Transverse colon (tissue), 4 donors: ENCODE results near the gene NRCAM. TPM values are rescaled to one million over a fixed set of nuclear protein-coding genes. Genes with fewer than 3 reads are reported as not detected.

Experiments used
- DNase-seq: peaks from one replicate; pipeline ENCODE4 v3.0.0-alpha.2; 2019
- H3K27ac ChIP-seq, 4 donors: fragments of 200-600 bp; sonication (generic); 2 replicates each; pipeline ENCODE4 v1.5.1; 2016 to 2018; ENCODE audit warnings: inconsistent platforms in 4 of 4
- H3K27me3 ChIP-seq: fragments of 200-600 bp; sonication (generic); 2 replicates; pipeline ENCODE4 v1.5.1; 2017; ENCODE audit warnings: inconsistent platforms
- H3K36me3 ChIP-seq, 4 donors: fragments of 200-600 bp; sonication (generic); 2 replicates each; pipeline ENCODE4 v1.5.1; 2017 to 2019; ENCODE audit warnings: inconsistent platforms in 4 of 4
- H3K4me1 ChIP-seq, 4 donors: fragments of 200-600 bp; sonication (generic); 2 replicates each; pipeline ENCODE4 v1.5.1; 2017 to 2020; ENCODE audit warnings: inconsistent platforms in 4 of 4
- H3K4me3 ChIP-seq, 4 donors: fragments of 200-600 bp; sonication (generic); 1 replicate in 1 of 4; 2 replicates in 3 of 4; pipeline versions ENCODE4 v1.5.1 to v1.6.1; 2017 to 2019; ENCODE audit warnings: inconsistent platforms in 4 of 4
- H3K9me3 ChIP-seq, 2 donors: fragments of 200-600 bp; sonication (generic); 2 replicates each; pipeline ENCODE4 v1.5.1; 2017 to 2019; ENCODE audit warnings: inconsistent platforms in 2 of 2
- EP300 ChIP-seq: sonication (generic); formaldehyde crosslinking; IDR thresholded peaks from one replicate; pipeline ENCODE4 v1.6.1; 2017; ENCODE audit warnings: antibody characterized with exemption, low read depth
- POLR2A ChIP-seq: fragments of 450-650 bp; IDR thresholded peaks from one replicate; pipeline ENCODE4 v1.6.1; 2016; ENCODE audit warnings: antibody characterized with exemption, mild to moderate bottlenecking, moderate library complexity
- POLR2AphosphoS5 ChIP-seq, 3 donors: sonication (generic); formaldehyde crosslinking; IDR thresholded peaks; one replicate each; pipeline ENCODE4 v1.6.1; 2016; ENCODE audit warnings: antibody characterized with exemption in 3 of 3
- WGBS, 2 donors: methylation state at CpG; one replicate each; pipeline ENCODE4 v1.1.5; 2018; ENCODE audit warnings: low coverage in 1 of 2; 5-methylcytosine and 5-hydroxymethylcytosine counted together
- in situ Hi-C, 4 donors: fragments of 200-750 bp; cut with MboI; loops; one replicate each; pipeline versions ENCODE4 v1.15.0 to v1.15.1; 2017; ENCODE audit warnings: low sequenced_read_pairs in 3 of 4, low pct_ligation_motif_present in 1 of 4, low pct_unique_long_range_greater_than_20kb in 1 of 4
- intact Hi-C: fragments of 100-400 bp; cut with DNase I; formaldehyde crosslinking; loops from one replicate; pipeline ENCODE4 v1.15.1; 2023; ENCODE audit warnings: low total_unique reads
- total RNA-seq, 4 donors: library from RNA; depleted of rRNA; stranded (reverse); fragments of >200 nt; gene quantifications; one replicate each; pipeline ENCODE4 v1.1.0, GENCODE V29; 2016
- TF ChIP-seq, protein P1 (sequence below), 5 experiments: fragments of 200-600 bp in 3 of 5; fragments of 450-650 bp in 2 of 5; sonication (generic) in 3 of 5; IDR thresholded peaks; 1 replicate in 2 of 5; 2 replicates in 3 of 5; pipeline ENCODE4 v1.5.1; 2016 to 2017; ENCODE audit warnings: antibody characterized with exemption in 5 of 5, inconsistent platforms in 3 of 5, mild to moderate bottlenecking in 2 of 5, moderate library complexity in 1 of 5

Gene NRCAM
- total RNA-seq, 4 donors from 2014 or later = 0.60 to 2.5 (median 1.8) TPM

DNA sequence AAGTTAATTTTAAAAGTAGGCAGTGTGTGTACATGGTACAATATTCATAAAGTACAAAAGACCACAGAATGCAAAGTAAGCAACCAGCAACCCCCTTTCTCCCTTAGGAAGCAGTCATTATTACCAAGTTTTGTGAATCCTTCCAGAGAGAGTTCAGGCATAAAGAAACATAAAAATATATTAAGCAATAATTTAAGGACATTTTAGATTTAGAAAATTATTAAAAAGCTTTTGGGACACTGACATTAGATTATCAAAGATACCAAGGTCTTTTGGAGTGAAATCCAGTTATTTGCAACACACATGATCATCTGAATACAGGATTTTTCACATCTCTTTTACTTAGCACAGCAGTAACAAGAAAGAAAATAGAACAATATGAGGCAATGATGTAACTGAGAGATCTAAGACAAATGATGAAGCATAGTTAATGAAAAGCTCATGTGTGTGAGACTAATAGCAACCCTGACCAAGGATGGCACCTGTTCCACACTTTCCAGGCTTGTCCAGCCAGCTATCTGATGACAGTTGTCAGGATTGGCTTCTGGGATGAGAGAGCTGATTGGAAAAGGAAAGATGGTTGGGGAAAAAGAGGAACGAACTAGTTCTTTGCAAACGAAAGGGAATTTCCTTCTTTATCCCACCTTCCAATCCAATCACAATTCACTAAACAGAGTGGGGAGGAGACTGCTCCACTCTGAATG is 210.6 kb downstream of the NRCAM start:
- no peaks in the 10 kb centered on the region for H3K9me3 ChIP-seq
- H3K27ac ChIP-seq = no peak overlapping the region
- intact Hi-C loops = no loop called here
- DNase-seq = no peak
- in situ Hi-C loops = no loop called here
- no peaks in the 10 kb centered on the region for H3K27me3 ChIP-seq
- WGBS, 2 donors = 64 to 82% methylated on average over 2 of the region's 2 CpGs
- H3K4me3 ChIP-seq = no peak overlapping the region
- H3K36me3 ChIP-seq = no peaks in the 10 kb centered on the region
- no peaks in the 10 kb centered on the region for H3K4me1 ChIP-seq
- TF ChIP-seq, protein P1, sequence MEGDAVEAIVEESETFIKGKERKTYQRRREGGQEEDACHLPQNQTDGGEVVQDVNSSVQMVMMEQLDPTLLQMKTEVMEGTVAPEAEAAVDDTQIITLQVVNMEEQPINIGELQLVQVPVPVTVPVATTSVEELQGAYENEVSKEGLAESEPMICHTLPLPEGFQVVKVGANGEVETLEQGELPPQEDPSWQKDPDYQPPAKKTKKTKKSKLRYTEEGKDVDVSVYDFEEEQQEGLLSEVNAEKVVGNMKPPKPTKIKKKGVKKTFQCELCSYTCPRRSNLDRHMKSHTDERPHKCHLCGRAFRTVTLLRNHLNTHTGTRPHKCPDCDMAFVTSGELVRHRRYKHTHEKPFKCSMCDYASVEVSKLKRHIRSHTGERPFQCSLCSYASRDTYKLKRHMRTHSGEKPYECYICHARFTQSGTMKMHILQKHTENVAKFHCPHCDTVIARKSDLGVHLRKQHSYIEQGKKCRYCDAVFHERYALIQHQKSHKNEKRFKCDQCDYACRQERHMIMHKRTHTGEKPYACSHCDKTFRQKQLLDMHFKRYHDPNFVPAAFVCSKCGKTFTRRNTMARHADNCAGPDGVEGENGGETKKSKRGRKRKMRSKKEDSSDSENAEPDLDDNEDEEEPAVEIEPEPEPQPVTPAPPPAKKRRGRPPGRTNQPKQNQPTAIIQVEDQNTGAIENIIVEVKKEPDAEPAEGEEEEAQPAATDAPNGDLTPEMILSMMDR (IDR thresholded peaks at IDR 0.05) = no peak
- TF ChIP-seq POLR2A (no peak), EP300 (no peak), POLR2AphosphoS5 (IDR thresholded peaks at IDR 0.05) (no peak)

DNA sequence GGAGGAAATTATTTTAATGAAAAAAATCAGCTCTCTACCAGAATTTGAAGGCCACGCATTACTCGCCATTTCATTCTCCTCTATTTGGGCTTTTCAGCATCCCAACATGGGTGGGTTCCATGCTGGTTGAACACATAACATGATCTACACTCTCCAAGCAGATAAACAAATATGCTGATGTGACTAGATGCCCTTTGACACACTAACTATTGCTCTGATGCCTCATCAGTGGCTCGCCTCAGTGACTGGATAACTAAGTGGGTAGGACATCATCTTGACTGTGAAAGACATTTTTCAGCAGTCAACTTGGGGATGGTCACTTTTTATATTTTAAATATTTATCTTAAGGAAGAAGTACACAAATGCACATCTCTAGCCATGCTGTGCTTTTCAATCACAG is 212.1 kb downstream of the NRCAM start:
- DNase-seq = no peak
- no peak overlapping the region for H3K27ac ChIP-seq
- H3K36me3 ChIP-seq = no peaks in the 10 kb centered on the region
- no peak overlapping the region for H3K4me3 ChIP-seq
- no peaks in the 10 kb centered on the region for H3K27me3 ChIP-seq
- in situ Hi-C loops (no loop called here), intact Hi-C loops (no loop called here)
- H3K9me3 ChIP-seq = no peaks in the 10 kb centered on the region
- WGBS, 2 donors = 97 to 100% methylated on average over 2 to 3 of the region's 3 CpGs
- TF ChIP-seq EP300 (no peak), POLR2A (no peak)
- H3K4me1 ChIP-seq = no peaks in the 10 kb centered on the region

DNA sequence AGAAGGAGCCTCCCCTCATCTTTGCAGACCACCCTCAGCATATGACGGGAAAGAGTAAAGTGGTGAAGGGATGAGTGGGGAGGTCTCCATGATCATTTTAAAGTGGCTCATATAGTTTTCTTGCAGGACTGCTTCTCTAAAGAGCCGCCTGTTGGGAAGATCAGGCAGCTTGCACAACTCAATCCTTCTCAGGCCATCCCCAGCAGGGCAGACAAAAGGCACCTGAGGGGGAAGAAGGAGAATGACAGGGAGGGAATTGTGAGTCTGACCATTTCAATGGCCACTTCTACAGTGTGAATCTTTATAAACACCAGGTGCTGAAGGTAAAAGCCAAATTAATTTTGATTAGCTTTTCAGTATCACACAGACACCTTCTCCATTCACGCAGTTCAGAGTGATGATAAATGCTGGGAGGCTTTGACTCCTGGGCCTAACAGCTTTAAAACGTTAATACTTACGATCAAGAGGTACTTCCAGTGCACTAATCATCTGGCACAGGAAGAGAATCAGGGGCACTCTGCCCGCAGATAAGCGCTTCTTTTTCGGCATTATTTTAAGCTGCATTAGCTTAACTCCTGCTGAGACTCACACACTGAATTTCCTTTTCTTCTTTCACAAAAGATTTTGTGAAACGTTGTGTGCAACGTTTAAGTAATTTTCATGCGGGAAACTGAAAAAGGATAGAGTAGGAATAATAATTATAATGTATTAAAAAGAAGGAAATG is 216.6 kb downstream of the NRCAM start:
- intact Hi-C loops = no loop called here
- no peak for DNase-seq
- no peak overlapping the region for H3K27ac ChIP-seq
- H3K9me3 ChIP-seq = no peaks in the 10 kb centered on the region
- WGBS, 2 donors = 80 to 82% methylated on average over 11 of the region's 11 CpGs
- in situ Hi-C loops = no loop called here
- H3K27me3 ChIP-seq = no peaks in the 10 kb centered on the region
- H3K36me3 ChIP-seq = no peaks in the 10 kb centered on the region
- H3K4me3 ChIP-seq = no peak overlapping the region
- H3K4me1 ChIP-seq = no peaks in the 10 kb centered on the region
- TF ChIP-seq, protein P1 (IDR thresholded peaks at IDR 0.05) = no peak
- TF ChIP-seq EP300 (no peak), POLR2A (no peak), POLR2AphosphoS5 (IDR thresholded peaks at IDR 0.05) (no peak)

DNA sequence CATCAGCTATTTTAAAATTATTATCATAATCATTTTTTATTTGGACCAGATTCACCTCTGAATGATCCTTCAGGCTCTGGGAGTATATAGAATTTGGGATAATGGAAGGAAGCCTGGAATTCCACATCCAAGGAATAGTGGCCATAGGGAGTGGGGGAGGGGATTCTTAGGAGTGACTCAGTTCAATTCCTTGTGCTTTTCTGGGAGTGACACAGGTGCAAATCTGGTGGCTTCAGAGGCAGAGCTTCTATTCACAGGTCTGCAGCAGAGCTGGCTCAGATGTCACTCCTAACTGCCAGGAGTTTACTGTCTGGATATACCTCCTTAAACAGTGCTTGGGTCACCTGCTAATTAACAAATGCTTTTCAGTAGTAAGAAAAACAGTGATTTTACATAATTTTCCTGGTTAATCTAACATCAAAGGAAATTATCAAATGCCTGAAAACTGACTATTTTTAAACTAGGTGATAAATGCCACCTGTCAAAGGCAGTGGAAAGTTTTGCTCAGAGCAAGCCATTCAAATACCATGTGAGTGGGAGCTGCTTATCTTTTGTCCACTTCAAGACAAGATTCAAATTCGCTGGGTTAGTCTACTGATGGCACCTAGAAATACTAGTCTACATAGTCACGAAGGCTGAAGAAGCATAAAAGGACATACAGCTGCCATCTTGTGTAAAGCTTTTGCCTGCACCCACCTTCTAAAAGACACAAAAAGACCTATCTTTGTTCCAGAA is 219.4 kb downstream of the NRCAM start:
- Histone ChIP-seq H3K36me3 (no peaks in the 10 kb centered on the region), H3K4me1 (no peaks in the 10 kb centered on the region), H3K9me3 (no peaks in the 10 kb centered on the region), H3K4me3 (no peak overlapping the region), H3K27me3 (no peaks in the 10 kb centered on the region), H3K27ac (no peak overlapping the region)
- DNase-seq = no peak
- 67 to 86% methylated on average over 2 of the region's 2 CpGs for WGBS, 2 donors
- in situ Hi-C loops (no loop called here), intact Hi-C loops (no loop called here)
- TF ChIP-seq POLR2A = no peak
- no peak for TF ChIP-seq EP300
- no peak for TF ChIP-seq POLR2AphosphoS5 (IDR thresholded peaks at IDR 0.05)
- TF ChIP-seq, protein P1 (IDR thresholded peaks at IDR 0.05) = no peak
